Ovary (tissue), 3 donors: ENCODE measurements around the gene ACVR1.

Source experiments
- CTCF ChIP-seq, 3 donors: fragments of 450-650 bp in 2 of 3; fragments of 200-600 bp in 1 of 3; IDR thresholded peaks; one replicate each; pipeline versions ENCODE4 v1.5.1 to v1.8.0; 2016 to 2022; ENCODE audit warnings: antibody characterized with exemption in 3 of 3, mild to moderate bottlenecking in 1 of 3
- POLR2A ChIP-seq: fragments of 450-650 bp; IDR thresholded peaks from one replicate; pipeline ENCODE4 v1.6.1; 2017; ENCODE audit warnings: antibody characterized with exemption, mild to moderate bottlenecking, moderate library complexity
- donor health status: DM: no; HTN: no; CAD: no.

- TF ChIP-seq CTCF (IDR thresholded peaks at IDR 0.05) (no peak), POLR2A (no peak)
Measured at GRCh38 chr2:157867703-157868102, 8.4 kb downstream of the ACVR1 start.
